SIG-M5 treated with dmso at 0.1 percent for 504 hours (cell line): Measurements from ENCODE around the gene ADAMTS2.

ENCODE experiments used
- DNase-seq: peaks from one replicate; lab custom pipeline; 2025; ENCODE audit not compliant: unreplicated experiment; lab: John Stamatoyannopoulos, UW

The ADAMTS2 gene

DNA sequence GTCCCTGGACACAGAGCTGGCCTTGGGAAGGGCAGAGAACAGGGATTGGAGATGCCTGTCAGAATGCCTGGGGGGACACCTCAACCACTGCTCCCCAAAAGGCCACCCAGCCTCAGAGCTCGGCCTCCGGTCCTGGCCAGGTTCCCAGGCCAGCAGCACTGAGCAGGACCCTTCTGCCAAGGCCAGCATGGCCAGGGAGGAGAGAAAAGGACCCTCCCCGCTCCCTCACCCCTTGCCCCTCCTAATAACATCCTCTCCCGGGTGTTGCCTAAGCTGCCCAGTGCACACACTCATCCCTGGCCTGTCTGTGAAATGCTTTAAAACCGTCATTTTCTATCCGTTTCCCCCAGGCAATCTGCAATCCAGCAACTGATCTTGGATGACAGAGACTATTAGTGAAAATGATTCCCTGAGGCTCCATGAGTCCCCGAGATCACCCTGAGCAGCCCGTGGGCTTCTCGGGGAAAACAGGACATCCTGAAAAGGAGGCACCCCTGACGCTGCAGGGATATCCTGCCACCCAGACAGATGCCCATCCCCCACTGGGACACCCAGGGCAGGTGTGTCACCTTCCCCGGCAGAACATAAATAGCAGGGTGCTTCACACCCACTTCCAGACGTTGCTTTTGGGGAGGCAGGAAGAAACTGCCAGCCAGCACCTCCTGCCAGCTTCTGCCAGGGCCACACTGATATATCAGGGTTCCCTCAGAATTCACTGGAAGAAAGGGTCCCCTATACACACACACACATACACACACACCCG, 75.3 kb downstream of the ADAMTS2 start:
- no peak for DNase-seq

DNA sequence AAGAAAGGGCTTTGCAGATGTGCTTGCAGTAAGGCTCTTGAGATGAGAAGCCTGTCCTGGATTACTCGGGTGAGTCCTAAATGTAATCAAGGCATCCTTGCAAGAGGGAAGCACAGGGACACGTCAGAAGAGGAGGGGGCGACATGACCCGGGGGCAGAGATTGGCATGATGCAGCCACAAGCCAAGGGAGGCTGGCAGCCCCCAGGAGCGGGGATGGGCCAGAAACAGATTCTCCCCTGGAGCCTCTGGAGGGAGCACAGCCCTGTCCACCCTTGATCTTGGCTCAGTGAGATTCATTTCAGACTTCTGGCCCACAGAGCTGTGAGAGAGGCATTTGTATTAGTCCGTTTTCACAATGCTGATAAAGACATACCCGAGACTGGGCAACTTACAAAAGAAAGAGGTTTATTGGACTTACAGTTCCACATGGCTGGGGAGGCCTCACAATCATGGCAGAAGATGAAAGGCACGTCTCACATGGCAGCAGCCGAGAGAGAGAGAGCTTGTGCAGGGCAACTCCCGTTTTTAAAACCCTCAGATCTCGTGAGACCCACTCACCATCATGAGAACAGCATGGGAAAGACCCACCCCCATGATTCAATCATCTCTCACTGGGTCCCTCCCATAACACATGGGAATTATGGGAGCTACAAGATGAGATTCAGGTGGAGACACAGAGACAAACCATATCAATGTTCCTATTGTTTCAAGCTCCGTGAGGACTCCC, 76.1 kb downstream of the ADAMTS2 start:
- no peak for DNase-seq

DNA sequence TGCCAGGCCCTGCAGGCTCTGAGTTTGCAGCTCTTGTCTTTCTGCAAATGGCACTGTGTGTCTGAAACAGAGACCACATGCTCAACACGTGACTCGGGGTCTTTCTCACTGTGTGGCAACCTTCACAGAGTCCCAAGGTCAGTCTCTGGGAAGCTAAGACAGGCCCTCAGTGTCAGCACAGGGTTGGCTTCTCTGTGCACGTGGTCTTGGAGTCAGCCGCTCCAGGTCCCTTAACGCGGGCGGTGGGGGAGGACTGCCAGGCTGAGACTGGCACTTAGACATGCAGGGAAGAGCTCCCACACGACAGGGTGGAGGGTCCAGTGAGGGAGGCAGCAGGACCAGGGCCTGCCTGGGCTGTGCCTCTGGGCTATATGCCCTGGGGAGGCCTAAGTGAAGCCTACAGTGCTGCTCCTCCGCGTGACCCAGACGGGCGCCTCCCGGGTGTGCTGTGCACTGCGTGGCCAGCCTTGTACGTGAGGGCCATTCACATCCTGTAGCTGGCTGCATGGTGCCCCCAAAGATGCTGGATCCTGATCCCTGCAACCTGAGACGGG, 76.8 kb downstream of the ADAMTS2 start:
- DNase-seq = no peak

DNA sequence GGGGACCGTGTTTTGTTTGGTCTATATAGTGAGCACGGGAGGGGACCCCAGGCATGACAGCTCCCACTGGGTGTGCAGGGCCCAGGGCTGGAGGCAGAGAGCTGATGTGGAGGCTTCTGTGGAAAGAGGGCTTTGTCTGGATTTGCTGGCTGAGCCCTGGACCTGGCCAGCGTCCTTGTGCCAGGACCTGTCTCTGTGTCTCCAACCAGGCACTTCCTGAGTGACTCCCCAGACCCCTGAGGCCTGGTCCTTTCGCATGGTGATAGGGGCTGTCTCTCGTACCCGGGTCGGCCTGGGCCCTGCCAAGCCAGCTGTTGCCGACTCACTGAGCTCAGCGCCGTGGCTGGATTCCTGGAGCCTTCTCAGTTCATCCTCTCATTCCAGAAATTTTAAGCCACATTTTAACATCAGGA, 77.6 kb downstream of the ADAMTS2 start:
- DNase-seq = no peak

DNA sequence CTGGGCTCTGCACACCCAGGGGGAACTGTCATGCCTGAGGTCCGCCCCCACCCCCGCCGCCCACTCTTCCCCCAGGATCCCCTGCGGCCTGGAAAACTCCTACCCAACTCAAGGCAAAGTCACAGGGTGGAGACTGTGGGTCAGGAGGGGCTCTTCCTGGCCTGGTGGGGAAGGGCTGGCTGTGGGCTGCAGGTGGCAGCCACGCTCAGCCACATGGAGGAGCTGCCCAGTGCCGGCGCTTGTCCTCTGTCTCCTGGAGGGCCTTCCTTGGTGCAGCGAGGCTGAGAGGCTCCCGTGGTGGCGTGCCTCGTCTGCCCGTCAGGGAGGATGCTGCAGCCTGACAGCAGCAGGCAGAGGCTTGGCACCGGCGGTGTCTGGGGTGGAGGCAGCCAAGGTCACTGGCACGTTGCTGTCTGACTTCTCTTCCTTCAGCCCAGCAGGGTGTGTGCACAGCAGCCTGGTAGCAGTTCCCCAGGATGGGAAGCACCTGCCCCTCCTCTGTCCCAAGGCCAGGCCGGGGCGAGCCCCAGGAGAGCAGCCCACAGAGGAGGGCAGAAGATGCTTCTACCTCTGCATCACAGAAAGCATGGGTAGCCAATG, 78.1 kb downstream of the ADAMTS2 start:
- DNase-seq = no peak

DNA sequence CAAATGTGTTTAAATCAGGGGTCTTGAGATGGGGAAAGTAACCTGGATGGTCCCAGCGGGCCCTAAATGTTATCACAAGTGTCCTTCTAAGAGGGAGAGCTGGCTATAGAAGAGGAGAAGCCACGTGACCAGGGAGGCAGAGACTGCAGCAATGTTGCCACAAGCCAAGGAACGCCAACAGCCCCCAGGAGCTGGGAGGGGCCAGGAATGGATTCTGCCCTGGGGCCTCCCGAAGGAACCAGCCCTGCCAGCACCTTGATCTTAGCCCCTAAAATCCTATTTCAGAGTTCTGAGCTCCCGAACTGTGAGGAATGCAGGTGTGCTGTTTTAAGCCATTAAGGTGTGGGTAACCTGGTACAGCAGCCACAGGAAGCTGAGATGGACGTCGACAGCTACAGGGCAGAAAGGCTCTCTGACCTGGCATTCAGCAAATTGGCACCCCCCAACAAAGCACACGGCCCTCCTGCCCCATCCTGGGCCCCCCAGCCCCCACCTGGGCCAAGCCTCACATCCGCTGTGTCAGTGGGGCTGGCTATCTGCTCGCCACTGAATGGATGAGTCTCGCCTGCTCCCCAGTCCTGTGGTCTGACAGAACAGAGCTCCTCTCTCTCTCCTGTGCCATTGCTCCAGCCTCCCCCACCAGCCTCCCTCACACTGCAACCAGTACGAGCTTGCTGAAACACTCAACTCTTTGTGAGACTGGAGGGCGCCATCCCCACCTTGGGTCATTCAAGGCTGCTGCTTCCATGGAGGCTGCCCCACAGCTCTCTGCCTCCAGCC, 78.8 kb downstream of the ADAMTS2 start:
- DNase-seq = no peak

DNA sequence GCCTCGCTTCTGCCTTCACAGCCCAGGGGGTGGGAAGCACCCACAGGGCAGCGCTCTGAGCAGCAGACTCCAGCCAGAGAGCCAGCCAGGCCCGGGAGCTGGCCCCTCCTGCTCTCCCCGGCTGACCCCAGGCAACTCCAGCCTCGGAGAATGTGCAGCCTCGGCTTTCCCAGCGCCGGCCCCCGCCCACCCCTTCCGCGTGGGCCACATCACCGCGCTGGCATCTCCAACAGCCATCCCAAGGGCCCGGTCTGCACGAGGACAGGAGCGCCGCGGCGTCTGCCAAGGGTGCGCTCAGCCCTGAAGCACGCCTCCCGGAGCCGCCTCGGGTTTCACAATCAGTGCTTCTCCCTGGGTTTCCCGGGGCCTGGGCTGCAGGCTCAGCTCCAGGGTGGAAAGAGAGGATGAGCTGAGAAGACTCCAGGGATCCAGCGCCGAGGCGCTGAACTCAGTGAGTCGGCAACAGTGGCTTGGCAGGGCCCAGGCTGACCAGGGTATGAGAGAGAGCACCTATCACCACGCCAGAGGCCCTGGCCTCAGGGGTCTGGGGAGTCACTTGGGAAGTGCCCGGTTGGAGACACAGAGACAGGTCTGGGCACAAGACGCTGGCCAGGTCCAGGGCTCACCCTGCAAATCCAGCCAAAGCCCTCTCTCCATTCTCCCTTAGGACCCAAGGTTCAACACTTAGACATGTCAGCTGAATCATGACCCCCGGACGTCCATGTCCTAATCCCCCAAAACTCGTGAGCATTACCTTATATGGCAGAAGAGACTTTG, 79.6 kb downstream of the ADAMTS2 start:
- DNase-seq = no peak

DNA sequence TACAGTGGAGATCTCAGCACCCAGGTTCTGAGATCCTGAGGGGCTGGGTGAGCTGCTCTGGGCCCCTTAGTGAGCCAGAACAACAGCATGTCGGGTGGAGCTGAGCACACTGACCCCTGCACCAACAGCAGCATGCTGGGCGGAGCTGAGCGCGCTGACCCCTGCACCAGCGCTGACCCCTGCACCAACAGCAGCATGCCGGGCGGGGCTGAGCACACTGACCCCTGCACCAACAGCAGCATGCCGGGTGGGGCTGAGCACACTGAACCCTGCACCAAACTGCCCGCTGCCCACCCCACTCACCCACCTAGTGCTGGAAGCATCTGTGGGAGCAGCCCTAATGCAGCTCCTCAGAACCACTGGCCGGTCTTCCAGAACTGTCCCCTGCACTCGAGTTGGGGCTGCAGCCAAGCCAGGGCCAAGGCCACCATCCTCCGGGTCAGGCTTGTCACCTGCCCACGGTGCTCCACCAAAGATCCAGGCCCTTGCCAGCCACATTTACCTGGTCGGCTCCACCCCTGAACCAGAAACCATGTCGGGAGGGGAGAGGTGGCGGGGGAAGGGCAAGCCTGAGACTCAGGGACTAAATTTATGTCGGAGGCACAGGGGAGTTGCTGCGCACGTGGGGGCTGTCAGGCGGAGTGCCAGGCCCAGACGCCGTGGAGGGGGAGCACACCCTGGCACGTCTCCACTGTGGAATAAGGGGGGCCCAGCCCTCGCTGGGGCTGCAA, 80.3 kb downstream of the ADAMTS2 start:
- no peak for DNase-seq

DNA sequence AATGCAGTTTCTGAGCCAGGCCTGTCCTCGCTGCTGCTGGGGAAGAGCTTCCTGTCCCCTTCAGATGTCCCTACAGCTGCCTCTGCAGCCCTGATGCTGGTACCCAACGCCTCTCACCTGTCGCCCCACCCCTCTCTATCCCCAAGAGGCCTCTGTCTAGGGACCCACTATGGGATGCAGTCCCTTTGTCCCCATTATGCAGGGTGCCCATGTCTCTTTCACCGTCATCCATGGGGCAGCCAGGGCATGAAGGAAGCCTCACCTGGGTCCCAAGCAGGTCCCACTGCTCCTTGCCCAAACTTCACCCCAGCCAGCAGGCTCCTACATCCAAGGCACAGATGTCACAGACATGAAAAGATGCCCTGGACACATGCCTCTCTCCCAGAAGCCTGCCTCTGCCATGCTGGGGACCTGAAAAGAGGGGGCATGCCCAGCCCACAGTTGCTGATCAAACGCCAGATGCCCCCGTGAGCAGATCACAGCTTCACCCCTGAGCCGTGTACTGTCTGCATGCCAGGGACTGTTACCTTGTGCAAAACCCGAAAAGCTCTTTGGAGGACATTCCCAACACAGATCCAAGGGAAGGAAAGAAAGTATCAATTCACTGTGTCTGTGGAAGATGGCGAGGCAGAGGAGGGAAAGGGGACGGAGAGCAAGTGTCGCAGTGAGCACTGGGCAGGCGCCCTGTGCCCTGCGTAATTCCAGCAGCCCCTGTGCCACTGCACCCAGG, 81.0 kb downstream of the ADAMTS2 start:
- DNase-seq = no peak

DNA sequence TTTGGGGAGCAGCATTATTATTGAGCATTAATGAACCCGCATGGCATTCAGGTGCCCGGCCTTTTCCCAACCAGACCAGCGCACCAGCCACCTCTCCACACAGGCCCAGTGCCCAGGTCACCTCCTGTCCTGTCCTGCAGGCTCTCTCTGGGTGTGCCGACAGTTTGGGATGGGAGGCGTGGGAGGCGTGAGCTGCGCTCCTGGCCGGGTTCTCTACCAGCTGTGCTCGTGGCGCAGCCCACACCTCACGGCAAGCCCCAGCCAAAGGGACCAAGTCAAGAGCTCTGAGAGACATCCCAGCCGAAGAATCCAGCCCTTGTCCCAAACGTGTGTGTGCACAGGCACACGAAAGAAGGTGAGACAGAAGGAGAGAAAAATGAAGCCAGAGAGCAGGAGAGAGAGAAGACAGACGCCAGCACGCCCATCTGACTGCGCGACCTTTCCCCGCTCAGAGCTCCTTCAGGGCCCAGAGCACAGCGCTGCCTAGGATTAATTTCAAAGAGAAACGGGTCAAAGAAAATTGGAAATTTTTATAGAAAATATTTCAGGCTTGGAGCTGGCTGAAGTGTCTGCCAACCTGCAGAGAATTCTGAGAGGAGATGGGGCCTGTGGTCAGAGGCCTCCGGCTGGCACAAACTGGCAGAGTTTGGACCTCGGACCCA, 81.7 kb downstream of the ADAMTS2 start:
- DNase-seq = no peak

DNA sequence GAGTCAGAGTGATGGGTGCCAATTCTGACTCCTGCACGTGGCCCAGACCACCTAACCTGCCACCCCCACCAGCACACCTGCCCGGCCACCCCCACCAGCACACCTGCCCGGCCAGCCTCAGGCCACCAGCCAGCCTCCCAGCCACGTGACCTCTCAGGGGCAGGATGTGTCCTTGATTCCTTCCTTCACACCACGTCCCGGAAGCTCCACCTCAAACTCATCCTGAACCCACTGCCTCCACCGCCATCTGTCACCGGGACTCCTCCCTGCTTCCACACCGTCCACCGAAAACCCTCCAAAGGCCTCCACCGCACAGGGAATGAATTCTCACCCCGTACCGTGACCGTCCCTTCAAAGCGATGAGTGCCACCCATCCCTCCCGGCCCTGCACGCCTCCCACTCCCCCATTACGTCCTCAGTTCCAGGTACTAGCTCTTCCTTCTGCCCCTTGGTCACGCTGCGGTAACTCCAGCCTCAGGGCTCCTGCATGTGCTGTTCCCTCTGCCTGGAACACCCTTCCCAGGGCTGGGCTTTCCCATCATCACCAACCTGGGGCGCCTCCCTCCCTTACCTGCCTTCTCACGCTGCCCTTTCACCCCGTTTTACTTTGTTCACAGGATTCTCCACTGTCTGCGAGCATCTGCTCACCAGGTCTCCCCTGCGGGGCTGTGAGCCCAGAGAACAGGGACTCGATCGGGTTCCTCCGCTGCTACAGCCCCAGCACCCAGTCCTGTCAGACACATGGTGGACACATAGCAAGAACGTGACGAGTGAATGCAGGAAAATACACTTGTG, 82.9 kb downstream of the ADAMTS2 start:
- DNase-seq = no peak

DNA sequence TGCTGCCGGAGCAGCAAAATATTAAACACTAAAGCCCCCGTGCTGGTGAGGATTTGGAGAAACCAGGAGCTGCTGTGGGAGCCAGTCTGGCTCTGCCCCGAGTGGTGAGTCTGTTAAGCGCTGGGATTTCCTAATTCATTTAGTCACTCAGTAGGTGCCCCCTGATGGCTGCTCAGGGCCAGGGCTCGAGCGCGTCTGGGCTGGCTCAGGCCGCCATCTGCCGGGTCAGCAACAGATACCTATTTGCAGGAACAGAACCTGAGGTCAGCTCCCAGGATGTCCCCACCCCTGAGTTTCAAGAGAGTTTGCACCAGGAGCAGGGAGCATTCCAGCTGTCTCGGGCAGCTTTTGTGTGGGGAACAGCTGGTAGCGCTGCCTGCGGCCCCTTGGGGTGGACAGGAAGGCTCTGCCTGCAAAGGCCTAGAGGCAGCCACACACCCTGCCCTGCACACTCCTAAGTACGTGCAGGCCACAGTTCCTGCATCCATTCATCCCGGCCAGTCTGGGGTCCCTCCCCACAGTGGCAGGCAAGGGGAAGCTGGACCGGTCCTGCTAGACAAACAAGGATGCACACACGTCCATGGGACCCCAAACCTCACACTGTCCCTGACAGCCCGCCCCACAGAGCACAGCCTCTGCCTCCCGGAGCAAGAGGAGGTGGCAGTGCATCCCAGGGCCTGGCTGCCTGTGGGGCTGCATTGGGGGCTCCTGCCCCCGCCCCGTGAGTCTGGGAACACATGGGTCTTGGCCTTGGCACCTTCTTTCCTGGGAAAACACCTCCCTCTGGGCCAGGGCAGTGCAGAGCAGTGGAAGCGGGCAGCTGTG, 83.7 kb downstream of the ADAMTS2 start:
- peak; percentile 1 for DNase-seq

DNA sequence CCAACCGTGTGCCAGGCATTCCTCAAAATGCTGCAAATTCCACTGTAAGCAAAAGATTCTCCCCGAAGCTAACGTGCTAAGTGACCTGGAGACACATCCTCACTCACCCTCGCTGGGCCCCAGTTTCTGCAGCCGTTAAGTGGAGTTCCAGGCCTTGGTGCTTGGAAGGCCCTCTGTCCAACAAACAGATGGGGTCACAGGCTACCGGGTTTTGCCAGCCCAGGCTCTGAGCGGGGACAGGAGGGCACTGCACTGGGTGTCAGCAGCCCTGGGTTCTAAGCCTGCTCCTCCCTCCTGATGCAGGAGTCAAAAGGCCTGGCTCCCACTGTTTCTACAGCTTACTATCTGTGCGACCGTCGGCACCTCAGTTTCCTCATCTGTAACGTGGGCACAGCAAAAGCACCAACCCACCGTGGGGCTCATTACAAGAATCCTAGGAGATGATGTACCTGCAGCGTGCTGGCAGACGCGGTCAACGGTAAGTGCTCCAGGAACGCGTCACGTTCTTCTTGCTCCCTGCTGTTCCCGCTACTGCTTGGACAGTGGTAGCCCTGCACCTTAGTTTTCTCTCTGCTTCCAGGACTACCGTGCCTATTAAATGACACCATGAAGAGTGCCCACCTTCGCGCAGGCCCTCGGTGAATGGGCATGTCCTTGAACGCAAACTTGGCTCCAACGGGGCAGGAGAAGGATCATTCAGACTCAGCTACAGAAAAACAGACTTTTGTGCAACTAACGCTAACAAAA, 84.8 kb downstream of the ADAMTS2 start:
- DNase-seq = no peak

DNA sequence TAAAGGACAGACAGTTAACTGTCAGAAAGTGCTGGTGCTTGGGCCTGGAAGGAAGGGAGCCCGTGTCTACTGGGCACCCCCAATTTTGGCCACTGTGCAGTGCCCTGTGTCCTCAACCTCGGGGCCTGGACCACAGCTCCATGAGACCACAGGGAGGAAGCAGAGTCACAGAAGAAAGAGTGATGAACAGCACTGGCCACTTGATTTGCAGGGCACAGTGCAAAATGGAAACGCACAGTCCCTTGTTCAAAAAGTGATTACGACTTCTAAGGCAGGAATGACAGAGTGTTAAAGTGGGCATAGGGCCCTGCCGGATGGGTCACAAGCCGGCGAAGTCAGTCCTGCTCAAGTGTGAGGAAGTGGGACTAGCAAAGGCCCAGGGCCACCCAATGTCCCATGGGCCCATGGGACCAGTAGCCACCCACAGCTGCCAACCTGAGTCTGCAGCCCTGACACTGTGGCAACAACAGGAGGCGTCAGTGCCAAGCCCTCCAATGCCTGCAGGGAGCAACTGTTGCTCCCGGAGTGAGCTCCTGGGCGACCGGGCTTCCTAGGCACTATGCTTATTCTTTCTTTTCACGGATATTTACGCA, 85.4 kb downstream of the ADAMTS2 start:
- no peak for DNase-seq

DNA sequence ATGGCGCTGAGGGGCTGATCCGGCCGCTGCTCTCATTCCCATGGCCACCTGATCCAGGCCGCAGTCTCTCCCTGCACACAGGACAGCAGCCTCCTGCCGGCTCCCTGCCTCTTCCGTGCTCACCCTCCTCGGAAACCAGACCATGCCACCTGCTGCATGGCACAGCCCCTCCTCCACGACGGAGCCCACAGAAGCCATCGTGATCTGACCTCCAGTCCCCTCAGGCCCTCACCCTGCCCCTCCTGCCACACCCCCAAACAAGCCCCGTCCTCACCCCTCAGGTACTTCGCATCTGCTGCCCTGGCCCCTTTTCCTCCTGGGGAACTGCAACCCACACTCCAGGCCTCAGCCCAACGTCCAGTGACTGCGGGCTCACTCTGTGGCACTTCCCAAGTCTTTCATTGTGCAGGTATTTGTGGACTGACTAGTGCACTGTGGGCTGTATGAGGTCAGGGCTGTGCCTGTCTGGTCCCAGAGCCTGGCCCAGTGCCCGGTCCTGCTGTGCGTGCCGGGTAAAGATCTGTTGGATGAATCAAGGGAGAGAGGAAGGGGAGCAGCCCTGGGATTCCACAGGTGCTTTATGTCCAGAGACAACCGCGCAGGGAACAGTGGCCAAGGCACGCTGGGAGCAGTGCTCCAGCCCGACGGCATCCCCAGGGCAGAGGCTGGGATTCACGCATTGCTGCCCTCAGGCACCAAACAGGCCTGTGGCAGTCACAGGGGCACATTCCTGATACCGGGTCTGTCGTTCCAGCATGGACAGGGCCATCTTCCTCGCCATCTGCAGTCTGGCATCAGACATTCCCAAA, 86.1 kb downstream of the ADAMTS2 start:
- DNase-seq = no peak
